Ishikawa (cell line): ENCODE data around the gene AFG1L.

ENCODE experiments used
- CEBPB ChIP-seq: IDR thresholded peaks from 2 replicates; pipeline ENCODE4 v1.6.1; 2012
- MAX ChIP-seq: IDR thresholded peaks from 2 replicates; pipeline ENCODE4 v1.6.1; 2012
- TAF1 ChIP-seq: IDR thresholded peaks from 2 replicates; pipeline ENCODE4 v1.6.1; 2012; ENCODE audit warnings: low read depth, mild to moderate bottlenecking

GRCh38 chr6:108550256-108550655, 255.4 kb downstream of the AFG1L start:
- TF ChIP-seq TAF1: no peak
- TF ChIP-seq MAX: no peak
- no peak for TF ChIP-seq CEBPB
